BE2C (cell line): ENCODE results near the gene SFTPB.
"Not testable (repeated sequence)": the region's sequence is repeated elsewhere in the genome, so short reads cannot be mapped to it uniquely, and the experiment has no call there.

ENCODE experiments used
- DNase-seq: peaks from one replicate; pipeline ENCODE4 v3.0.0-alpha.2; 2020
- H3K27me3 ChIP-seq: fragments of 250-450 bp; sonication (Bioruptor Pico); 2 replicates; pipeline ENCODE4 v1.5.1; 2020; ENCODE audit warnings: mild to moderate bottlenecking
- H3K36me3 ChIP-seq: fragments of 250-450 bp; sonication (Bioruptor Pico); 2 replicates; pipeline ENCODE4 v1.5.1; 2020; ENCODE audit warnings: mild to moderate bottlenecking
- H3K4me1 ChIP-seq: fragments of 250-450 bp; sonication (Bioruptor Pico); 2 replicates; pipeline ENCODE4 v1.5.1; 2020
- H3K4me3 ChIP-seq: 2 replicates; pipeline ENCODE4 v1.5.1; 2011; ENCODE audit warnings: low read depth, low read length
- H3K9me3 ChIP-seq: fragments of 250-450 bp; sonication (Bioruptor Pico); 2 replicates; pipeline ENCODE4 v1.5.1; 2020
- TF ChIP-seq, protein P1 (sequence below): IDR thresholded peaks from 2 replicates; pipeline ENCODE4 v1.5.1; 2012; ENCODE audit warnings: mild to moderate bottlenecking, low read depth, low read length

The SFTPB gene

DNA sequence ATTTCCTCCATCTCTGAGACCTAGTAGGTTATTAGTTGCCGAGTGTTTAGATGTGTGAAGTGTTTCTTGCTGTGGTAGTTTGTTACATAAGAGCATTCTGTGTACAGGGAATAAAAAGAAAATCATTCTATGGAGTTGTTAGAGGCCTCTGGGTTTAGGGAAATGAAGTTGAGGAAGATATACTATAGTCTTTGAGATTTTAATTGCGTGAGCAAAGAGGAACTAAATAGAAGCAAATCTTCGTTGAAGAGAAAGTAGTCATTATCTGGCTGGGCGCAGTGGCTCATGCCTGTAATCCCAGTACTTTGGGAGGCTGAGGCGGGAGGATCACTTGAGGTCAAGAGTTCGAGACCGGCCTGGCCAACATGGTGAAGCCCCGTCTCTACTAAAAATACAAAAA, 33.0 kb downstream of the SFTPB start:
- H3K36me3 ChIP-seq = peaks cover 43% of the 10 kb centered on the region
- TF ChIP-seq, protein P1, sequence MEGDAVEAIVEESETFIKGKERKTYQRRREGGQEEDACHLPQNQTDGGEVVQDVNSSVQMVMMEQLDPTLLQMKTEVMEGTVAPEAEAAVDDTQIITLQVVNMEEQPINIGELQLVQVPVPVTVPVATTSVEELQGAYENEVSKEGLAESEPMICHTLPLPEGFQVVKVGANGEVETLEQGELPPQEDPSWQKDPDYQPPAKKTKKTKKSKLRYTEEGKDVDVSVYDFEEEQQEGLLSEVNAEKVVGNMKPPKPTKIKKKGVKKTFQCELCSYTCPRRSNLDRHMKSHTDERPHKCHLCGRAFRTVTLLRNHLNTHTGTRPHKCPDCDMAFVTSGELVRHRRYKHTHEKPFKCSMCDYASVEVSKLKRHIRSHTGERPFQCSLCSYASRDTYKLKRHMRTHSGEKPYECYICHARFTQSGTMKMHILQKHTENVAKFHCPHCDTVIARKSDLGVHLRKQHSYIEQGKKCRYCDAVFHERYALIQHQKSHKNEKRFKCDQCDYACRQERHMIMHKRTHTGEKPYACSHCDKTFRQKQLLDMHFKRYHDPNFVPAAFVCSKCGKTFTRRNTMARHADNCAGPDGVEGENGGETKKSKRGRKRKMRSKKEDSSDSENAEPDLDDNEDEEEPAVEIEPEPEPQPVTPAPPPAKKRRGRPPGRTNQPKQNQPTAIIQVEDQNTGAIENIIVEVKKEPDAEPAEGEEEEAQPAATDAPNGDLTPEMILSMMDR = no peak
- no peak overlapping the region for H3K4me3 ChIP-seq
- DNase-seq = no peak
- no peaks in the 10 kb centered on the region for H3K9me3 ChIP-seq
- H3K4me1 ChIP-seq = no peaks in the 10 kb centered on the region
- H3K27me3 ChIP-seq = no peaks in the 10 kb centered on the region

DNA sequence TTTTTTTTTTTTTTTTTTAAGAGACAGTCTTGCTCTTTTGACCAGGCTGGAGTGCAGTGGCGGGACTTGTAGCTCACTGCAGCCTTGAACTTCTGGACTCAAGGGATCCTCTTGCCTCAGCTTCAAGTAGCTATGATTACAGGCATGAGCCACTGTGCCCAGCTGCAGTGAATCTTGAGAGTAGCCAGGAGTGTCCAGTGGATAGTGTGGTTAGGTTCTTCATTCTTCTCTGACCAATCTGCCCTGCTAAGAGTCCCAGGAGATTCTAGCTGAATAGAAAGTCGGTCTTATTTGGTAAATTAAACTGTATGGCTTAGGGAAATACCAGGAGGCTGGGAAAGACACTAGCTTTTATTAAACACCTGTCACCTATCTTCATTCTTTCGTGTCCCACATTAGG, 36.7 kb downstream of the SFTPB start:
- TF ChIP-seq, protein P1 = no peak
- H3K27me3 ChIP-seq = no peaks in the 10 kb centered on the region
- no peak overlapping the region for H3K4me3 ChIP-seq
- H3K36me3 ChIP-seq = peaks cover 20% of the 10 kb centered on the region
- no peak for DNase-seq
- H3K9me3 ChIP-seq = no peaks in the 10 kb centered on the region
- no peaks in the 10 kb centered on the region for H3K4me1 ChIP-seq

DNA sequence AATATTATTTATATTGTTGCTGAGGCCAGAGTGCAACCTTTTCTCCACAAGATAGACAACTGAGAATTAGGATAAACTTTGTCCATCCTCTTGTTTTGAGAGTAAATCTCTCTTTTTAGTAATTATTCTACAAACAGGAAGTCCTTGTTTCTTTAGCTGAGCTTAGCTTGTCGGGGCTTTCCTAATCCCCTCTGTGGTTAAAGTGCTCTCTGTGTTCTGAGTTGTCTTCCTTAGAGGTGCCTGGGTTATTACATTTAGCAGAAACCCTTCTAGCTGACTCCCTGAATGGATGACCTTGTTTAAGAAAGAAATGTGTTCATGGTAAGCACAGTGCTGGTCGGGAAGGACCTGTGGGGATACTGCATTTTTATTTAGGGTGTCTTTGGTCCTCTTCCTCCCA, 39.3 kb downstream of the SFTPB start:
- DNase-seq = no peak
- H3K27me3 ChIP-seq = no peaks in the 10 kb centered on the region
- H3K36me3 ChIP-seq = peaks cover 32% of the 10 kb centered on the region
- TF ChIP-seq, protein P1 = no peak
- no peaks in the 10 kb centered on the region for H3K9me3 ChIP-seq
- H3K4me1 ChIP-seq = no peaks in the 10 kb centered on the region
- no peak overlapping the region for H3K4me3 ChIP-seq

DNA sequence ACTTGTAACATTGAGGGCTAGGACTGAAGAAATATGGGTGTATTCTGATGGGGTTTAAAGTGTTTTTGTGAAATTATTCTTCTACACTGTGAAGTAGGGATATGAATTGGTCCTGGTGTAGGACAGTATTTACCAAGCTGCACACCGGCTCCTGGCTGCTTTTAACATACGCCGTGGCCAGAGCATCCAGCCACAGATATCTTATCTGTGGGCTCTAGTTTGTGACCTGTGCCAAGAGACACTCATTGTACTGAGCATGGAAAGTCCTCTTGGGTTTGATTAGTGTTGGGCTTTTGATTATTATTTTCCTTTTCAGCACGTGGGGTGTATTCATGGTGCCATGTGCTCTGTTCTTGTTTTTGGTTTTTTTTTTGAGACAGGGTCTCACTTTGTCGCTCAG, 44.0 kb downstream of the SFTPB start:
- Histone ChIP-seq H3K36me3 (peaks cover 36% of the 10 kb centered on the region), H3K9me3 (no peaks in the 10 kb centered on the region), H3K27me3 (no peaks in the 10 kb centered on the region), H3K4me1 (no peaks in the 10 kb centered on the region), H3K4me3 (no peak overlapping the region)
- TF ChIP-seq, protein P1 = no peak
- no peak for DNase-seq

DNA sequence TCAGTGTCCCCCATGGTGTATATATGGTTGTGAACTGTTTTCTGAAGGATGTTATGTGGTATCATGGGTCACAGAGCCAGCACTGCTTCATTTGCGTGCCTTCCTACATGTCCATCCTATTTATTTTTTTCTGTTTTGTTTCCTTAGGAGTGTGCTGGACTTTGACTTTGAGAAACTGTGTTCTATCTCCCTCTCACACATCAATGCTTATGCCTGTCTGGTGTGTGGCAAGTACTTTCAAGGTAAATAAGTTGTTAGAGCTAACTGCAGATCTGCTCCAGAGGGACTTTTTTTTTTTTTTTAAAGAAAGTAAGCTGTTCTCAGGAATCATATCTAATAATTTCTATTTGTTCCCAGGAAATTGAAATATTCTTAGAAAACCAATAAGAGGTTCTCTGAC, 46.7 kb downstream of the SFTPB start:
- Histone ChIP-seq H3K36me3 (peaks cover 32% of the 10 kb centered on the region), H3K4me1 (no peaks in the 10 kb centered on the region)
- TF ChIP-seq, protein P1 = no peak

DNA sequence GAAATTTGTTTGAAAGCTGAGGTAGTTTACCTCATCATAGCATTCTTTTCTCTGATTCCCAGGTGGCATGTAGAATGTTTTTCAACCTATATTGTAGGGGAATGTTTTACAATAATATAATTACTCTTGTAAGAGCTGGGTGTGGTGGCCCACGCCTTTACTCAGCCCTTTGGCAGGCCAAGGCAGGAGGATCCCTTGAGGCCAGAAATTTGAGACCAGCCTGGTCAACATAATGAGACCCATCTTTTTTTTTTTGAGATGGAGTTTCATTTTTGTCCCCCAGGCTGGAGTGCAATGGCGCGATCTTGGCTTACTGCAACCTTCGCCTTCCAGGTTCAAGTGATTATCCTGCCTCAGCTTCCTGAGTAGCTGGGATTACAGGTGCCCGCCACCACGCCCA, 48.4 kb downstream of the SFTPB start:
- TF ChIP-seq, protein P1 = no peak
- no peak overlapping the region for H3K4me3 ChIP-seq
- no peaks in the 10 kb centered on the region for H3K4me1 ChIP-seq
- no peak for DNase-seq
- H3K36me3 ChIP-seq = peaks cover 23% of the 10 kb centered on the region
- no peaks in the 10 kb centered on the region for H3K9me3 ChIP-seq
- H3K27me3 ChIP-seq = no peaks in the 10 kb centered on the region

More for the DNA sequence above, 46.7 kb downstream of the SFTPB start:
- Histone ChIP-seq H3K4me3 (no peak overlapping the region), H3K9me3 (no peaks in the 10 kb centered on the region), H3K27me3 (no peaks in the 10 kb centered on the region)
- no peak for DNase-seq

DNA sequence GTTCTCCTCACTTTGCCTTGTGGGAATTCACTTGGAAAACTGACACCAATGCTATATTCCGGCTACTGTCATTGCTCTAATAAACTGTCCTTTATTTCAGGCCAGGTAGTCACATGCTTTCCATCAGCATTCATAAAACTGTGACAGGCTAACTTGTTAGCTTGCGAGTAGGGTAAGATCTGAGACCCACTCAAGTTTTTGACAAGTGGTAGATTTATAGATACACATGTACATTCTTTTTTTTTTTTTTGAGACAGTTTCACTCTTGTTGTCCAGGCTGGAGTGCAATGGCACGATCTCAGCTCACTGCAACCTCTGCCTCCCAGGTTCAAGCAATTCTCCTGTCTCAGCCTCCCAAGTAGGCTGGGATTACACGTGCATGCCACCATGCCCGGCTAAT, 50.3 kb downstream of the SFTPB start:
- DNase-seq, H3K4me3 ChIP-seq, H3K9me3 ChIP-seq, H3K4me1 ChIP-seq, H3K27me3 ChIP-seq: not testable (repeated sequence)
- H3K36me3 ChIP-seq = peaks cover 11% of the 10 kb centered on the region
